ENCODE measurements around the gene ANKRD62.

ANKRD62 gene

DNA sequence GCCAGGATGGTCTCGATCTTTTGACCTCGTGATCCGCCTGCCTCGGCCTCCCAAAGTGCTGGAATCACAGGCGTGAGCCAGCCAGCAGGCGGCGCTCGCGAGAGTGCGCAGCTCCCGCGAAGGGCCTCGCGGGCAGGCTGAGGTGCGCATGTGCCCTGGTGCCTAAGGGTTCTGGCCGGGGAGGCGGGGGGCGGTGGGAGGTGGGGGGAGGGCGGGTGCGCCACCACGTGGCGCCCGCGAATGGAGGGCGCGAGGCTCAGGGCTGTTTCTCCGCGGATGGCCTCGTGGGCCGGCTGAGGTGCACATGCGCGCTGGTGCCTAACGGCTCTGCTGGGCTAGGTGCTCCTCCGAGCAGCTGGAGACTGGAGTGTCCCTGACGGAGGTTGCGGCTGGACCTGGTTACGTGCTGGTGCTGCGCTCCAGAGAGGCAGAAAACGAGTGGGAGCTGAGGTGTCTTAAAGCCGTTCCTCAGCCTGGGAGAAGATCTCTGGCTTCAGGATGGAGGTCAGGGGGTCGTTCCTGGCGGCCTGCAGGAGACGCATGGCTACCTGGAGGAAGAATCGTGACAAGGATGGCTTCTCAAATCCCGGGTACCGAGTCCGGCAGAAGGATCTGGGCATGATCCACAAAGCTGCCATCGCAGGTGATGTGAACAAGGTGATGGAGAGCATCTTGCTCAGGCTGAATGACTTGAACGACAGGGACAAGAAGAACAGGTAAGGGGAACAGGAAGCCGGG, at the start of gene ANKRD62:
Gene ANKRD62 (plus strand): TSS at position 324 of the 738 bp plus-strand sequence. CDS start 175 bp downstream, at position 499.
- DNase-seq, result no peak

GRCh38 chr18:12044591-12044990, 49.1 kb upstream of the ANKRD62 start:
- DNase-seq, result no peak

- DNase-seq, result no peak
Observed at GRCh38 chr18:12046046-12046750, 47.4 kb upstream of the ANKRD62 start.

- peak in 1 of 2 experiments; percentile 16 for DNase-seq
Observed at GRCh38 chr18:12046751-12047335, 46.8 kb upstream of the ANKRD62 start.

GRCh38 chr18:12048010-12048826, 45.4 kb upstream of the ANKRD62 start:
- no peak for DNase-seq

DNA sequence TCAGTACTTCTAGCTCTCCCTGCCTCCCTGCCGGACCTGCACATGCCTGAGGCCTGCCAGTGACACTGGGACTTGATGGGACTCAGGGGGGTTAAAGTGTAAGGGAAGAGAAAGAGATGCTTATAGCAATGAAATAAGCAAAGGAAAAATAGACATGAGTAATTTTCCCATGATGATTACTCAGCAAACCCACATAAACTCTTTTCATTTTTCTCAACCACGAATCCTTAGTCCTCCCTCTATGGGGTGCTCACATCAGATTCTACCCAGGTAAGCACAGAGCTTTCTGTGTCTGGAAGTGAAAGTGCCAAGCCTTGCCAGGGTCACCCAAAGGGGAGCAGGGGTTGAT, 44.8 kb upstream of the ANKRD62 start:
- no peak for DNase-seq

DNA sequence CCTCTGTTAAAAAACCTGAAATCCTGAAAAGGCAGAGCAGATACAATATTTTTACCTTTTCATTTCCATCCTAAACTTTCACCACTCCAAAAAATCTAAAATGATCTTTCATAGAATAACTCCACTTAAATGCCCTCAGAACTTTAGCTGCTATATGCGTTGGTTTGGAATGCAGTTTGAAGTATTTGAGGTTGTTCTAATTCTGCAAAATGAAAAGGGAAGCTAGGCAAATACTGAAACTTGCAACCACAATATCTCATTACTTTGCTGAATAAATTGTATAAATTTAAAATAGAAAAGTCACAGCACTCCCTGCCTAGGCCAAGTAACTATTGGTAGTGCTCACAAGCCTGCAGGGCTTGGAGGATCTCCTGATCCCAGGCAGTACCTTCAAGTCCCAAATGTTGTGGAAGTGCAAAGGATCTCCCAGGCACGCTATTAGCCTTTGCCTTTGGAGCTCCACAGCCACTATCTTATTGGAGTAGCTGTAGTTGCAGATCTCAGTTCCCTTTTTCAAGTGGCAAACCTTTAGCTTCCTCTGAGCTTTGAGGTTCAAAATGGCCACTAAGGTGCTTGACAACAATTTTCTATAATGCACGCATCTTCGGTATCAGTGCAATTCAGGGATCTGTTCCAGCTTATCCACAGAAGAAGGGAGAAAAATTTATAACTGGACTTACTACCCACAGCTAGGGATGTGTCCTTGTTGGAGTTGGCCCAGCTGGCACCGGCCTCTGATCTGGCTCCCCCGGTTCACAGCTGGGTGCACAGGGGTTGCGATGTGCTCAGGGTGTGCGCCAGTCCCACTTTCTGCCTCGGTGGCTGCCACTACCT, 43.4 kb upstream of the ANKRD62 start:
- no peak for DNase-seq

- DNase-seq, result no peak
Observed at GRCh38 chr18:12052866-12053265, 40.8 kb upstream of the ANKRD62 start.

DNA sequence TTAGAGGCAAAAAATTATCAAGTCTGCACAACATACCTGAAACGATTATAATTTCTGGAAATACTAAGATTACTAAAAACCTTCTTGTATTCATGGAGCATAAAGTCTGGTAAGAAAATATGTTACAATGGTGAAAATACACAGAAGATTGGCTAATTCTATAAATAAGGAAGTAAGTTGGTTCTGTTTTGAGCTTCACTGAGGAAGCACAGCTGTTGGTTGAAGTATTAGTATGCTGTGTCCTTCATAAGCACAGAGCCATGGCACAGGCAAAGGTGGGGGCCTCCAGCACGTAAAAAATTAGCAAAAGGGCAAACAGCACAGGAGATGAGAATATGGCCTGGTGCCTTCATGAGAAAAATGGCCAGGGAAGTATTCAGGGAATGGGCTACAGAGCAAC, 40.4 kb upstream of the ANKRD62 start:
- DNase-seq, result no peak

GRCh38 chr18:12056034-12056883, 37.4 kb upstream of the ANKRD62 start:
- DNase-seq, result no peak

DNA sequence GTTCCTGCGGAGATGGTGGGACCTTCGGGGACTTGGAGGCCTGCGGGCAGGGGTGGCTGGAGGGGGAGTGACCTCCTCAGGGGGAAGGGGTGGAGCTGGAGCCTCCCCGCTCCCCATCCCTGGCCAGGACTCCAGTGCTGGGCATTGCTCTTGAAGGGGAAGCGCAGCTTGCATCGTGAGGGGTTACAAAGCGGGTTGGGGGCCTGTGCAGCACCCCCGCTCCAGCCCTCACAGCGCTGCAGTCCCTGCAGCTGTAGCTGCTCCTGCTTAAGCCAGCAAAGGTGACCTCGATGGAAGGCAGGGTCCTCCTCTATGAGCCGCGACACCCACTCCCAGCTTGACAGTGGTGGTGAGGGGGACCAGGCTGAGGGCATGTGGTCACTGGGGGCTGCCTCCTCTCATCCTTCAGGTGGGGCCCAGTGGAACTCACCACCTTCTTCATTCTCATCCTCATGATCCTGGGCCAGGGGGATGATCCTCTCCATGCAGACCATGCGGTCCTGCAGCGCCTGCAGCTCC, 36.7 kb upstream of the ANKRD62 start:
- no peak for DNase-seq

GRCh38 chr18:12057419-12058039, 36.1 kb upstream of the ANKRD62 start:
- DNase-seq, result no peak

DNA sequence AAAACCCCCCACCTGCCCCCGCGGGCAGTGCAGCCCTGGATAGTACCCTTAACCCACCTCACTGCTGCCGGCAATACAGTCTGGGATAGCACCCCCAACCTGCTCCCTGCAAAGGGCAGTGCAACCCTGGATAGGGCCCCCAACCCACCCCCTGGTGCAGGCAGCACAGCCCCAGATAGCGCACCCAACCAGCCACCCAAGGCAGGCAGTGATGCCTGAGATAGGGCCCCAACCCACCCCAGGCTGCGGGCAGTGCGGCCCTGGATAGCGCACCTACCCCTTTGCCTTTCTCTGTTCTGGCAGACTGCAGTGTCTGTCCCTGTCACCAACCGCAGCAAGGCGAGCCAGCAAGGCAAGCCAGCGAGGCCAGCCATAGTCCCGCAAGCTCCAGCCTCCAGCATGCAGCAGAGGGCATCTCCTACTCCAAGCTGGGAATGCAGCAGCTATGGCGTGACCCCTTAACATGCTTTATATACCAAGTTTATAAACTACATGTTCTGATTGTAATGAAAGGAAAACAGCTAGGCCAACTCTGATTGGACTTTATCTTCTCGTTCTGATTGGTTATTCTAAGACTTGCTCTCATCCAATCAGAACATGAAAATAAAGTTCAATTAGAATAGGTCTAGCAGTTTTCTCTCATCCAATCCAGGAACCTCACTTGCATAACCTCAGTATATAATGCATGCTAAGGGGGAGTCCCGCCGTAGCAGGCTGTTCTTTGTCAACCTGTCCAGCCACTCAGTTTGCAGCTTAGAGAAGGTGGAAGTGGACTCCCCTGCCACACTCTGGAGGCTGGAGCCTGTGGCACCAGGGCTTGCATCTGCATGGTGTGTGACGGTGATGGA, 34.1 kb upstream of the ANKRD62 start:
- DNase-seq, result no peak

DNA sequence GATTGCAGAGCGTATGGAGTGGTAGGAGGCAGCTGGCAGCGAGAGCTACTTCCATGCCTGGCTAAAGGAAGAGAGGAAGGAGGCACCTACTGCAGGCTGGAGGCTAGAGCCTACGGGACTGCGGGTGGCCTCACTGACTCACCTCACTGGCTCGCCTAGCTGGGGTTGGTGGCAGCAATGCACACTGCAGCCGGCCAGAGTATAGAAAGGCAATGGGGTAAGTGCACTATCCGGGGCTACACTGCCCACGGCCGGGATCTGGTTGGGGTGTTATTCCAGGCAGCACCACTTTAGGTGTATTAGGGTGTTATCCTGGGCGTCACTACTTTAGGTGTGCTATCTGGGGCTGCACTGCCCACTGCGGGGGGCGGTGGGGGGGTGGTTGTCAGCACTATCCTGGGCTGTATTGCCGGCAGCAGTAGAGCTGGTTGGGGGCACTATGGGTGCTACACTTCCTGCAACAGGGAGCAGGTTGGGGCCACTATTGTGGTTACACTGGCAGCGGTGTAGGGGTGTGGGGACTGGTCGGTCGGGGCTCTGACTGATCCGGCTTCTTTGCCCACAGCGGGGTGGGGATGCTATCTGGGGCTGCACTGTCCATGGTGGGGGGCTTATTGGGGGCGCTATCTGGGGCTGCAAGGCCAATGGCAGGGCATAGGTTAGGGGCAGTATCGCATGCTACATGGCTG, 33.3 kb upstream of the ANKRD62 start:
- no peak for DNase-seq

DNA sequence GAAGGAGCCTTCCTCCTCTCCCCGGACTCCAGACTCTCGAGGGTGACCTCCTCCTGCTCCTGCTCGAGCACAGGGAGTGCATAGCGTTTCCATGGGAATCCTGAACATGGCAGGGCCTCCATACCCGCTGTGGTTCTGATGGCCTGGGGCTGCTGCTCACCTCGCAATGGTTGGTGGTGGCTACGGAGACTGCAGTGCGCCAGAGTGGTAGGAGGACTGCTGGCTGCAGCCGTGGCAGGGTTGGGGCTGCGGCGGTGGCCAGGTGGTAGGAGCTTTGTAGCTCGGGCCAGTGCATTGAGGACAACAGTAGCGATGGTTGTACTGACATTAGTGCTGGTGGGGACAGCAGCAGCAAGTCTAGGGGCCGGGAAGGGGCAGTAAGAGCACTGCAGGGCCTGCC, 32.0 kb upstream of the ANKRD62 start:
- no peak for DNase-seq

DNA sequence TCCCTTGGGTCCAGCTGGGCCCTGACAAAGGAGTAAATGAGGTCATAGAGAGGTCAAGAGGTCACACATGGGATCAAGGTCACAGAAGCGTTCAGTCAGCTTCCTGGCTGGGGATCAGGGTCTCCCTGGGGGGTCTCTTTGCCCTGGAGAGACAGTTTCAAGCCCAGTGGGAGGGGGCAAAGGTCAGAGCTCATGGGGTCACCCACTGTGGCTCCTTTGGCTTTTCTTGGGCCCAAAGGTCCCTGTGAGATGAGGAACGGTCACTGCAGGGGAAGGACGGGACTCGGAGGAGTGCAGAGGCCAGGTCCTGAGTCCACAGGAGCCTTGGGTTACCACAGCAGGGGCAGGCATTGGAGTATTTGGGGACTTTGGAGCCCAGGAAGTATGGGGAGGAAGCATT, 30.7 kb upstream of the ANKRD62 start:
- no peak for DNase-seq

GRCh38 chr18:12064086-12064763, 29.4 kb upstream of the ANKRD62 start:
- no peak for DNase-seq

DNA sequence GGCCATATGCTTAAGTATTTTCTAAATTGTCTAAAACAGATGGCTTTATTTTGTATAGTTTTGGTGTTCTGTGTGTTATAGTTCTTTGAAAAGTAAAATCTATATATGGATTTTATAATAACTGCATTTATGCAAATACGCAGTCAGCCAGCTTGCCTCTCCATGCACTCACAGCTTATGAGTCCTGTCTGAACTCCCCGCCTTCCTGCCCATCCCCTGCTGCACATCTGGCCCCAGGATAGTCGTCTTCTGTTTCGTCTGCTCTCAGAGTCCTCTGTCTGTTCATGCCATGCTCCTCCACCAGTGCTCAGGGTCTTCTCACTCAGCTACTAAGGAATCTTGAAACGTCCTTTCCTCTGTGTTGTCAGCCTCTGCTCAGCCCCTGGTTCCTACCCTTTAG, 28.2 kb upstream of the ANKRD62 start:
- DNase-seq, result peak in 1 of 2 experiments; percentile 14
